K562 (cell line): Measurements from ENCODE around the gene HSPA1L. TPM values are rescaled to one million over a fixed set of nuclear protein-coding genes. Genes with fewer than 3 reads are reported as not detected.
A peak's percentile ranks its signal among the peaks of the same experiment; 100 is the strongest.

Source experiments
- BACH1 ChIP-seq: fragments of 200-800 bp; sonication (Bioruptor generic); IDR thresholded peaks from 2 replicates; pipeline ENCODE4 v1.6.1; 2016; ENCODE audit warnings: missing genetic modification characterization, missing compliant biosample characterization
- CC2D1A ChIP-seq: fragments of 450-650 bp; IDR thresholded peaks from 2 replicates; pipeline ENCODE4 v1.6.1; 2017; ENCODE audit warnings: mild to moderate bottlenecking
- KDM4B ChIP-seq, 2 experiments: fragments of 450-650 bp in 1 of 2; sonication (generic) in 1 of 2; IDR thresholded peaks; 2 replicates each; pipeline ENCODE4 v1.6.1; 2016 to 2017; ENCODE audit warnings: borderline replicate concordance in 2 of 2, antibody characterized with exemption in 1 of 2, low read depth in 1 of 2, mild to moderate bottlenecking in 1 of 2
- POLR3G ChIP-seq: IDR thresholded peaks from 2 replicates; pipeline ENCODE4 v1.6.1; 2011; ENCODE audit not compliant: insufficient read length, insufficient replicate concordance; ENCODE audit errors: extremely low read depth
- RFX1 ChIP-seq: fragments of 450-650 bp; IDR thresholded peaks from 2 replicates; pipeline ENCODE4 v1.6.1; 2016; ENCODE audit warnings: mild to moderate bottlenecking, moderate library complexity
- RFX5 ChIP-seq: IDR thresholded peaks from 2 replicates; pipeline ENCODE4 v1.6.1; 2011; ENCODE audit warnings: low read depth, mild to moderate bottlenecking, improper control_type of control experiment, low read length
- TBL1XR1 ChIP-seq, 2 experiments: IDR thresholded peaks; 2 replicates each; pipeline ENCODE4 v1.6.1; 2012; ENCODE audit warnings: improper control_type of control experiment in 2 of 2, low read length in 2 of 2, mild to moderate bottlenecking in 1 of 2
- TEAD1 ChIP-seq, 2 experiments: fragments of 450-650 bp in 1 of 2; sonication (generic) in 1 of 2; formaldehyde crosslinking; IDR thresholded peaks; 2 replicates each; pipeline versions ENCODE4 v1.4.0 to v1.8.0; 2020 to 2022; ENCODE audit warnings: mild to moderate bottlenecking in 2 of 2, missing genetic modification reagents in 1 of 2
- ZFX ChIP-seq: sonication (generic); formaldehyde crosslinking; IDR thresholded peaks from 2 replicates; pipeline ENCODE4 v1.8.0; 2022; ENCODE audit warnings: mild to moderate bottlenecking, missing genetic modification reagents, moderate library complexity
- ZNF24 ChIP-seq: fragments of 450-650 bp; IDR thresholded peaks from 2 replicates; pipeline ENCODE4 v1.6.1; 2016
- ZNF561 ChIP-seq: fragments of 450-650 bp; formaldehyde crosslinking; conservative IDR thresholded peaks from 2 replicates; pipeline ENCODE4 v1.4.0; 2020; ENCODE audit warnings: mild to moderate bottlenecking, moderate library complexity
- ZNF699 ChIP-seq: fragments of 250-450 bp; sonication (Bioruptor Pico); IDR thresholded peaks from 2 replicates; pipeline ENCODE4 v1.8.0; 2021; ENCODE audit warnings: mild to moderate bottlenecking, moderate library complexity; ENCODE audit not compliant: insufficient replicate concordance
- polyA plus RNA-seq, 8 experiments: library from polyadenylated mRNA; depleted of rRNA in 4 of 8; stranded (reverse) in 5 of 8; unstranded in 3 of 8; fragments of >200 nt; fragmentation: Nextera tagmentation in 2 of 8; fragmentation: Illumina TruSeq in 1 of 8; extraction: Ambion mirVana in 2 of 8; extraction: Trizol in 1 of 8; gene quantifications; 2 replicates each; pipeline versions ENCODE4 v1.2.1 to v1.2.3, GENCODE V29; 2011 to 2014; ENCODE audit warnings: inconsistent platforms in 1 of 8, missing spikeins in 1 of 8
- total RNA-seq, 7 experiments: library from RNA; depleted of rRNA in 6 of 7; stranded (reverse); fragments of >200 nt in 6 of 7; fragmentation: Illumina TruSeq in 2 of 7; extraction: Trizol in 2 of 7; gene quantifications; 2 replicates each; pipeline versions ENCODE4 v1.2.1 to v1.2.3, GENCODE V29; 2011 to 2021; ENCODE audit warnings: low replicate concordance in 1 of 7
- TF ChIP-seq, protein P1 (sequence below), 2 experiments: fragments of 450-650 bp in 1 of 2; sonication (generic) in 1 of 2; formaldehyde crosslinking; conservative IDR thresholded peaks; 2 replicates each; pipeline versions ENCODE4 v1.4.0 to v1.8.1; 2020 to 2022; ENCODE audit warnings: mild to moderate bottlenecking in 1 of 2, missing genetic modification reagents in 1 of 2
- TF ChIP-seq, protein P2 (sequence below): sonication (generic); formaldehyde crosslinking; IDR thresholded peaks from 2 replicates; pipeline ENCODE4 v1.8.0; 2022; ENCODE audit warnings: mild to moderate bottlenecking, missing genetic modification reagents
- TF ChIP-seq, protein P3 (sequence below): fragments of 250-450 bp; sonication (Bioruptor Pico); IDR thresholded peaks from 2 replicates; pipeline ENCODE4 v1.4.0; 2020; ENCODE audit warnings: mild to moderate bottlenecking
- TF ChIP-seq, protein P4 (sequence below): sonication (generic); formaldehyde crosslinking; IDR thresholded peaks from 2 replicates; pipeline ENCODE4 v1.8.0; 2022; ENCODE audit warnings: mild to moderate bottlenecking, low read depth, missing genetic modification reagents

Gene HSPA1L
- total and polyA plus RNA-seq, 9 of the 15 experiments (the other 6 are each of a cell fraction or from before 2014, with no cell fraction given), result 0.14 to 2.1 (median 1.3) TPM

DNA sequence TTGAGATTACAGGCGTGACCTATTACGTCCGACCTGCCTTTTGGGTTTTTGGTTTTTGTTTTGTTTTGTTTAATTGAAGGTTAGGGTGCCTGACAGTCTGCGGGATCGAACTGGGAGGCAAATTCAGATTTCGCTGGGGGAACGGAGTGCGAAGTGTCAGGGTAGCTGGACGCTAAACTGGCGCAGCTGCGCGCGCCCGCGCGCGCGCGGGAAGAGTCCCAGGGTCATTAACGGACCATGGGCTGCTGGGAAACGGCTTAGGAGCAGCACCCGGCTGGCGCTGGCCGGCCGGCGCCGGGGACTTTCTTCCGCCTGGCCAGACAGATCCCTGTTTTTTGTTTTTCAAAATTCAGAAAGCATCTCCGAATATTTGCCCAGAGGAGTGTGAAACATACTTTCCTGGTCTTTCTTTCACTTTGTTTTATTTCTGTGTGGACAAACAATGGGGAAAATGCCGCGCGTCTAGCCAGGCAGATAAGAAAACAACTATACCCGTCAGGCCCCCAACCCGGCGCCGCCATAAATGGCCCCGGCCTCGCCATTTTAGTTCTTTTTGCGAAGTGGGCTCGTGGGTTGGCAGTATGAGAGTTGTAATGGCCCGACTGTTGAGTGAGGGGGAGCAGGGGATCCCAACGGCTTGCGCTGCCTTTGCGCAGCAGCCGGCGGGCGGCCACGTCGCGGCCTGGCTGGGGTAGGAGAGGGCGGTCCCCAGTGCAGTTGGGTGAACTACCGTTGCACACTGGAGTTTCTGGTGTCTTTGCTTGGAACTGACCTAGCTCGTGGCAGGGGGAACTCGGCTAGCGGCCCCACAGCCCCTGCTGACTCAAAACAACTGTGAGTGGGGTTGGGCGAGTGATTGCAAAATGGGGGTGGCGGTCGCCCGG is 19.5 kb upstream of the HSPA1L start (continued):
- TF ChIP-seq ZNF24 (peak; percentile 53; the same call in 1 of the 2 replicates), ZNF699 (CRISPR knock-in tag) (no peak), RFX1 (no peak), POLR3G (no peak), ZFX (peak; percentile 91), BACH1 (tag) (peak; percentile 73; the same call in 1 of the 2 replicates), ZNF561 (CRISPR knock-in tag) (peak; percentile 77), TEAD1 (CRISPR knock-in tag; IDR thresholded peaks at IDR 0.05) (peak; percentile 65 to 71; a peak in 3 of 4 replicates), CC2D1A (peak; percentile 77), KDM4B (IDR thresholded peaks at IDR 0.05; ENCODE audit: borderline replicate concordance in 2 of 2, low read depth in 1 of 2) (peak in 1 of 2 experiments; percentile 85; a peak in 2 of 4 replicates), RFX5 (no peak; the same call in 1 of the 2 replicates), TBL1XR1 (IDR thresholded peaks at IDR 0.05; ENCODE audit: low read length in 2 of 2) (peak; percentile 56 to 70; a peak in 3 of 4 replicates)
- TF ChIP-seq, protein P1, sequence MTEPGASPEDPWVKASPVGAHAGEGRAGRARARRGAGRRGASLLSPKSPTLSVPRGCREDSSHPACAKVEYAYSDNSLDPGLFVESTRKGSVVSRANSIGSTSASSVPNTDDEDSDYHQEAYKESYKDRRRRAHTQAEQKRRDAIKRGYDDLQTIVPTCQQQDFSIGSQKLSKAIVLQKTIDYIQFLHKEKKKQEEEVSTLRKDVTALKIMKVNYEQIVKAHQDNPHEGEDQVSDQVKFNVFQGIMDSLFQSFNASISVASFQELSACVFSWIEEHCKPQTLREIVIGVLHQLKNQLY (CRISPR knock-in tag; conservative IDR thresholded peaks at IDR 0.05), result peak; percentile 94 to 95
- TF ChIP-seq, protein P2, sequence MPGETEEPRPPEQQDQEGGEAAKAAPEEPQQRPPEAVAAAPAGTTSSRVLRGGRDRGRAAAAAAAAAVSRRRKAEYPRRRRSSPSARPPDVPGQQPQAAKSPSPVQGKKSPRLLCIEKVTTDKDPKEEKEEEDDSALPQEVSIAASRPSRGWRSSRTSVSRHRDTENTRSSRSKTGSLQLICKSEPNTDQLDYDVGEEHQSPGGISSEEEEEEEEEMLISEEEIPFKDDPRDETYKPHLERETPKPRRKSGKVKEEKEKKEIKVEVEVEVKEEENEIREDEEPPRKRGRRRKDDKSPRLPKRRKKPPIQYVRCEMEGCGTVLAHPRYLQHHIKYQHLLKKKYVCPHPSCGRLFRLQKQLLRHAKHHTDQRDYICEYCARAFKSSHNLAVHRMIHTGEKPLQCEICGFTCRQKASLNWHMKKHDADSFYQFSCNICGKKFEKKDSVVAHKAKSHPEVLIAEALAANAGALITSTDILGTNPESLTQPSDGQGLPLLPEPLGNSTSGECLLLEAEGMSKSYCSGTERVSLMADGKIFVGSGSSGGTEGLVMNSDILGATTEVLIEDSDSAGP (CRISPR knock-in tag), result no peak; the same call in 1 of the 2 replicates
- TF ChIP-seq, protein P3, sequence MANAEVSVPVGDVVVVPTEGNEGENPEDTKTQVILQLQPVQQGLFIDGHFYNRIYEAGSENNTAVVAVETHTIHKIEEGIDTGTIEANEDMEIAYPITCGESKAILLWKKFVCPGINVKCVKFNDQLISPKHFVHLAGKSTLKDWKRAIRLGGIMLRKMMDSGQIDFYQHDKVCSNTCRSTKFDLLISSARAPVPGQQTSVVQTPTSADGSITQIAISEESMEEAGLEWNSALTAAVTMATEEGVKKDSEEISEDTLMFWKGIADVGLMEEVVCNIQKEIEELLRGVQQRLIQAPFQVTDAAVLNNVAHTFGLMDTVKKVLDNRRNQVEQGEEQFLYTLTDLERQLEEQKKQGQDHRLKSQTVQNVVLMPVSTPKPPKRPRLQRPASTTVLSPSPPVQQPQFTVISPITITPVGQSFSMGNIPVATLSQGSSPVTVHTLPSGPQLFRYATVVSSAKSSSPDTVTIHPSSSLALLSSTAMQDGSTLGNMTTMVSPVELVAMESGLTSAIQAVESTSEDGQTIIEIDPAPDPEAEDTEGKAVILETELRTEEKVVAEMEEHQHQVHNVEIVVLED, result peak; percentile 69
- TF ChIP-seq, protein P4, sequence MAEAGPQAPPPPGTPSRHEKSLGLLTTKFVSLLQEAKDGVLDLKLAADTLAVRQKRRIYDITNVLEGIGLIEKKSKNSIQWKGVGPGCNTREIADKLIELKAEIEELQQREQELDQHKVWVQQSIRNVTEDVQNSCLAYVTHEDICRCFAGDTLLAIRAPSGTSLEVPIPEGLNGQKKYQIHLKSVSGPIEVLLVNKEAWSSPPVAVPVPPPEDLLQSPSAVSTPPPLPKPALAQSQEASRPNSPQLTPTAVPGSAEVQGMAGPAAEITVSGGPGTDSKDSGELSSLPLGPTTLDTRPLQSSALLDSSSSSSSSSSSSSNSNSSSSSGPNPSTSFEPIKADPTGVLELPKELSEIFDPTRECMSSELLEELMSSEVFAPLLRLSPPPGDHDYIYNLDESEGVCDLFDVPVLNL, result peak; percentile 85; the same call in 1 of the 2 replicates
